GM06990 (cell line): Measurements from ENCODE around the gene PHF21B.
"Not testable (repeated sequence)": the region's sequence is repeated elsewhere in the genome, so short reads cannot be mapped to it uniquely, and the experiment has no call there.

Experiments used
- DNase-seq: peaks from one replicate; pipeline ENCODE4 v3.0.0-alpha.2; 2011; ENCODE audit not compliant: insufficient read length; ENCODE audit errors: extremely low read depth
- H3K27me3 ChIP-seq: replicated peaks from 2 replicates; pipeline ENCODE4 v1.6.0; 2011; ENCODE audit warnings: low read length; ENCODE audit not compliant: control insufficient read depth, insufficient read depth
- H3K36me3 ChIP-seq: 2 replicates; pipeline ENCODE4 v1.5.1; 2011; ENCODE audit warnings: low read length; ENCODE audit not compliant: control insufficient read depth, insufficient read depth
- H3K4me3 ChIP-seq: replicated peaks from 2 replicates; pipeline ENCODE4 v1.5.1; 2011; ENCODE audit warnings: low read depth, mild to moderate bottlenecking, control low read depth, low read length
- CTCF ChIP-seq: IDR thresholded peaks from 2 replicates; pipeline ENCODE4 v1.5.1; 2011; ENCODE audit warnings: low read length, control low read depth, mild to moderate bottlenecking, inconsistent platforms; ENCODE audit not compliant: insufficient read depth, poor library complexity, severe bottlenecking

Gene PHF21B

DNA sequence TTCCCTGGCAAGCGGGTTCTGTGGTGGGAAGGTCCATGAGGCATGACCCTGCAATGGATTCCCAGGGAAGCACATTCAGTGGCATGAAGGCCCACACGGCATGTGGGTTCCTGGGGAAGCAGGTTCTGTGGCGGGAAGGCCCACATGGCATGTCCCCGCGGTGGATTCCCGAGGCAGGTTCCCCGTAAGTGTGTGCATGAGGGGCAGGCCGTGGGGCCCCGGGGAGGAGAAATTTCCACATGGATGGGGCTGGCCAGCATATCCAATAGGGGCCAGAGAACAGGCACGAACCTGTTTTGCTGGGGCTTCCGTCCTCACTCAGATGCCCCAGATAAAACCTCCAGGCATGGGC, 83.7 kb downstream of the PHF21B start:
- Histone ChIP-seq H3K27me3 (no peaks in the 10 kb centered on the region; the same call in 1 of the 2 replicates), H3K4me3 (no peak overlapping the region), H3K36me3 (no peaks in the 10 kb centered on the region)
- DNase-seq = no peak
- TF ChIP-seq CTCF = no peak

- Histone ChIP-seq H3K36me3 (no peaks in the 10 kb centered on the region), H3K4me3 (no peak overlapping the region), H3K27me3 (no peaks in the 10 kb centered on the region; the same call in 1 of the 2 replicates)
- no peak for TF ChIP-seq CTCF
- DNase-seq = no peak
Measured at GRCh38 chr22:44925465-44926123, 84.2 kb downstream of the PHF21B start.

- DNase-seq = no peak
- Histone ChIP-seq H3K36me3 (no peaks in the 10 kb centered on the region), H3K27me3 (no peaks in the 10 kb centered on the region; the same call in 1 of the 2 replicates), H3K4me3 (no peak overlapping the region)
- no peak for TF ChIP-seq CTCF
Measured at GRCh38 chr22:44924710-44925109, 85.1 kb downstream of the PHF21B start.

- Histone ChIP-seq H3K27me3 (no peaks in the 10 kb centered on the region; the same call in 1 of the 2 replicates), H3K4me3 (no peak overlapping the region), H3K36me3 (no peaks in the 10 kb centered on the region)
- DNase-seq = no peak
- TF ChIP-seq CTCF = no peak
Measured at GRCh38 chr22:44924098-44924497, 85.7 kb downstream of the PHF21B start.

DNA sequence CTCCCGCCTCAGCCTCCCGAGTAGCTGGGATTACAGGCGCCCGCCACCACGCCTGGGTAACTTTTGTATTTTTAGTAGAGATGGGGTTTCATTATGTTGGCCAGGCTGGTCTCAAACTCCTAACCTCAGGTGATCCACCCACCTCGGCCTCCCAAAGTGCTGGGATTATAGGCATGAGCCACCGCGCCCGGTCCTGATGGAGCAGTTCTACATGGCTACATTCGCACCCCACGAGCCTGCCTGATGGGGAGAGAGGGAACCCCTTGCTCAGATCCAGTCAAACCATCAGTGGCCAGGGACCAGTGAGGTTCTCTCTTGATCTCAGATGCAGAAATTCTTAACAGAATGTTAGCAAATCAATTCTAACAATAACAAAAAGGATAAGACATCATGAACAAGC, 88.0 kb downstream of the PHF21B start:
- not testable (repeated sequence) for DNase-seq, H3K36me3 ChIP-seq, H3K27me3 ChIP-seq, H3K4me3 ChIP-seq

DNA sequence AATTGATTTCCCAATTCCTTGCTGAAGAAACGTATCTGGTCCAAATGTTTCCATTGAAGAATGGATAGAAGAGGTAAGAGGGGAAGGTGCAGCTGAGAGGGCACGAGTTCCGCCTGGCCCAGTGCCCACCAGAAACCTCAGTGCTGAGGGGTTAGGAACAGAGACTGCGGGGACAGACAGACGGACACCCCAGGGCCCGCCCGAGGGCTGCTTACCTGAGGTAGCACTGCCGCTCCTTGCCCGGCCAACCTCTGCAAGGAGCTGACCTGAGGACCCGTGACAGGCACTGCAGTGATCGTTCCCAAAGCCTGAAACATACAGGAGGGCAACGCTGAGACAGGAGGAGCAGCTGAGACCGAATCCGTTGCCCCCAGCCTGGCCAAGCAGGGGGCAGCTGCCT, 89.6 kb downstream of the PHF21B start:
- Histone ChIP-seq H3K27me3 (no peaks in the 10 kb centered on the region; the same call in 1 of the 2 replicates), H3K4me3 (no peak overlapping the region), H3K36me3 (no peaks in the 10 kb centered on the region)
- DNase-seq = no peak
- TF ChIP-seq CTCF = no peak
